HepG2 (cell line): ENCODE measurements around the gene SPSB2. TPM values are rescaled to one million over a fixed set of nuclear protein-coding genes. Genes with fewer than 3 reads are reported as not detected.

ENCODE experiments used
- BCL6 ChIP-seq: IDR thresholded peaks from 2 replicates; pipeline ENCODE4 v1.6.1; 2016; ENCODE audit warnings: missing genetic modification reagents, missing compliant biosample characterization
- CBX2 ChIP-seq, 2 experiments: fragments of 200-600 bp in 1 of 2; sonication (generic); formaldehyde crosslinking in 1 of 2; IDR thresholded peaks; 2 replicates each; pipeline versions ENCODE4 v1.7.0 to v1.8.1; 2018 to 2022; ENCODE audit warnings: low read depth in 2 of 2, low read length in 1 of 2, mild to moderate bottlenecking in 1 of 2, missing genetic modification reagents in 1 of 2
- CREB1 ChIP-seq, 2 experiments: fragments of 450-650 bp in 1 of 2; IDR thresholded peaks; 2 replicates each; pipeline ENCODE4 v1.6.1; 2016 to 2017; ENCODE audit warnings: control low read depth in 1 of 2, mild to moderate bottlenecking in 1 of 2, missing compliant biosample characterization in 1 of 2, missing genetic modification characterization in 1 of 2
- CREM ChIP-seq, 2 experiments: sonication (generic) in 1 of 2; formaldehyde crosslinking in 1 of 2; IDR thresholded peaks; 2 replicates each; pipeline versions ENCODE4 v1.4.0 to v1.6.1; 2016 to 2020; ENCODE audit warnings: antibody characterized with exemption in 1 of 2, mild to moderate bottlenecking in 1 of 2, missing genetic modification reagents in 1 of 2
- ETV6 ChIP-seq: sonication (generic); formaldehyde crosslinking; conservative IDR thresholded peaks from 2 replicates; pipeline ENCODE4 v1.4.0; 2020; ENCODE audit warnings: missing genetic modification reagents
- GATA4 ChIP-seq: sonication (generic); IDR thresholded peaks from 2 replicates; pipeline ENCODE4 v1.6.1; 2016; ENCODE audit warnings: antibody characterized with exemption, low read depth, borderline replicate concordance
- MEIS2 ChIP-seq: sonication (generic); formaldehyde crosslinking; IDR thresholded peaks from 2 replicates; pipeline ENCODE4 v1.9.0; 2021; ENCODE audit warnings: mild to moderate bottlenecking, missing genetic modification reagents
- NR2F2 ChIP-seq: IDR thresholded peaks from 2 replicates; pipeline ENCODE4 v1.6.1; 2012; ENCODE audit warnings: low read depth, inconsistent platforms, borderline replicate concordance
- RBFOX2 ChIP-seq: fragments of 200-400 bp; formaldehyde crosslinking; IDR thresholded peaks from 2 replicates; pipeline ENCODE4 v1.6.1; 2017; ENCODE audit warnings: low read depth, mild to moderate bottlenecking, low read length
- SP2 ChIP-seq: sonication (generic); formaldehyde crosslinking; IDR thresholded peaks from 2 replicates; pipeline ENCODE4 v1.5.1; 2020; ENCODE audit warnings: mild to moderate bottlenecking, missing genetic modification reagents
- TAF1 ChIP-seq: sonication (generic); formaldehyde crosslinking; IDR thresholded peaks from 2 replicates; pipeline ENCODE4 v1.4.0; 2020; ENCODE audit warnings: missing genetic modification reagents
- TARDBP ChIP-seq: sonication (generic); formaldehyde crosslinking; IDR thresholded peaks from 2 replicates; pipeline ENCODE4 v1.8.0; 2022; ENCODE audit warnings: mild to moderate bottlenecking, missing genetic modification reagents
- TBX3 ChIP-seq: fragments of 450-650 bp; IDR thresholded peaks from 2 replicates; pipeline ENCODE4 v1.6.1; 2017; ENCODE audit warnings: antibody characterized with exemption, mild to moderate bottlenecking, inconsistent platforms, borderline replicate concordance
- TEAD3 ChIP-seq: optimal IDR thresholded peaks from 2 replicates; pipeline ENCODE3; 2016; ENCODE audit warnings: borderline replicate concordance
- TP53 ChIP-seq: sonication (generic); formaldehyde crosslinking; conservative IDR thresholded peaks from 2 replicates; pipeline ENCODE4 v1.4.0; 2020; ENCODE audit warnings: missing genetic modification reagents
- ZFP62 ChIP-seq: sonication (generic); formaldehyde crosslinking; IDR thresholded peaks from 2 replicates; pipeline ENCODE4 v1.4.0; 2020; ENCODE audit warnings: missing genetic modification reagents
- ZNF224 ChIP-seq: sonication (generic); formaldehyde crosslinking; IDR thresholded peaks from 2 replicates; pipeline ENCODE4 v1.5.0; 2020; ENCODE audit warnings: mild to moderate bottlenecking, missing genetic modification reagents
- ZNF225 ChIP-seq: sonication (generic); formaldehyde crosslinking; IDR thresholded peaks from 2 replicates; pipeline ENCODE4 v1.4.0; 2020; ENCODE audit warnings: mild to moderate bottlenecking, missing genetic modification reagents
- ZNF598 ChIP-seq: sonication (generic); formaldehyde crosslinking; IDR thresholded peaks from 2 replicates; pipeline ENCODE4 v1.5.1; 2020; ENCODE audit warnings: mild to moderate bottlenecking, missing genetic modification reagents, borderline replicate concordance
- ZNF749 ChIP-seq: sonication (generic); formaldehyde crosslinking; IDR thresholded peaks from 2 replicates; pipeline ENCODE4 v1.8.0; 2022; ENCODE audit warnings: mild to moderate bottlenecking, missing genetic modification reagents, moderate library complexity, borderline replicate concordance
- ZNF75D ChIP-seq: sonication (generic); formaldehyde crosslinking; IDR thresholded peaks from 2 replicates; pipeline ENCODE4 v1.8.1; 2023; ENCODE audit warnings: missing genetic modification reagents, mild to moderate bottlenecking, borderline replicate concordance
- polyA plus RNA-seq, 8 experiments: library from polyadenylated mRNA; depleted of rRNA in 3 of 8; stranded (reverse) in 7 of 8; unstranded in 1 of 8; fragments of >200 nt; fragmentation: Illumina TruSeq in 4 of 8; extraction: Trizol in 4 of 8; gene quantifications; 2 replicates each; pipeline versions ENCODE4 v1.2.1 to v1.2.3, GENCODE V29; 2011 to 2016; ENCODE audit warnings: low read depth in 4 of 8, missing spikeins in 1 of 8, mixed read lengths in 1 of 8; ENCODE audit not compliant: insufficient read depth in 1 of 8
- total RNA-seq, 5 experiments: library from RNA; depleted of rRNA; stranded (reverse); fragments of >200 nt; fragmentation: Illumina TruSeq; extraction: Trizol; gene quantifications; 2 replicates each; pipeline ENCODE4 v1.2.3, GENCODE V29; 2016; ENCODE audit warnings: low read depth in 1 of 5
- TF ChIP-seq, protein P1 (sequence below): sonication (generic); formaldehyde crosslinking; IDR thresholded peaks from 2 replicates; pipeline ENCODE4 v1.8.0; 2022; ENCODE audit warnings: missing genetic modification reagents, low read depth, mild to moderate bottlenecking, borderline replicate concordance
- TF ChIP-seq, protein P2 (sequence below): IDR thresholded peaks from 2 replicates; pipeline ENCODE4 v1.6.1; 2016; ENCODE audit warnings: control low read depth
- TF ChIP-seq, protein P3 (sequence below): IDR thresholded peaks from 2 replicates; pipeline ENCODE4 v1.6.1; 2012; ENCODE audit warnings: inconsistent platforms
- TF ChIP-seq, protein P4 (sequence below): sonication (generic); formaldehyde crosslinking; IDR thresholded peaks from 2 replicates; pipeline ENCODE4 v1.4.0; 2020; ENCODE audit warnings: mild to moderate bottlenecking, missing genetic modification reagents
- TF ChIP-seq, protein P5 (sequence below): IDR thresholded peaks from 2 replicates; pipeline ENCODE4 v1.6.1; 2016; ENCODE audit warnings: missing genetic modification reagents, missing compliant biosample characterization

The SPSB2 gene
- total and polyA plus RNA-seq, 2 of the 13 experiments (the other 11 are each of a cell fraction or from before 2014, with no cell fraction given): 2.0 to 6.2 TPM

DNA sequence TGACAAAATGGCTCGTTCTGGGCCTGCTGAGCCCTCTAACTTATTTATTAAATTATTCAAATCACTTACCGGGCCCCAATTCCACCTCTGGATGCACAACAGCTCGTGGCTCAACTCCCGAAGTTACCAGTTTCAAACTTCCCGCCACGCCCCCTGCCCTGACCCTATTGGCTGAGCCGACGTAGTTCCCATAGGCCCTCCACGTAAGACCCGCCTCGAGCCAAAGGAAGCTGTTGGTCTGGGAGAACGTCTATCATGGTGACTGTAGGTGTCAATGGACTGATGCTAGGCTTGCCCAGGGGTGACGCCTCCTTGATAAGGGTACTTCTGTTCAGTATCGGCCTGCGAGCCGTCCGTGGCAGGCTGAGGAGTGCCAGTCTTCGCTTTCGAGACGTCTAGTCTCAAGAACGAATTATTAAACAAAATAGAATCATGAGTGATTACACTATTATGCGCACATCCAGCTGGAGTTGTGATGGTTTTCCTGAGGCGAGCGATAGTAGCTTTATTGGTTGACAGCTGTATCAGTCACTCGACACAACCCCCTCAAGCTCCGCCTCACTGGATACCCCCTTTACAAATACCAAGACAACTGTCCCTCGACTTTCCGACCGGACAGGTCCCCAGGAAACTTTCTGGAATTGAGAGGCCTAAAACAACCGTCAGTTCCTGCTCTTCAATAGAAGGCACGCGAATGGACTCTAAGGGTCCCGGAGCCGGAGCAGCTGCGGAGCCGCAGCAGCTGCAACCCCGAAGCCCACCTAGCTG lies 21.8 kb downstream of the SPSB2 start, which contains the start of gene CDCA3 (continued):
- TF ChIP-seq ZNF75D (CRISPR knock-in tag): no peak
- no peak for TF ChIP-seq RBFOX2
- peak; percentile 81; the same call in 1 of the 2 replicates for TF ChIP-seq GATA4
- TF ChIP-seq, protein P1, sequence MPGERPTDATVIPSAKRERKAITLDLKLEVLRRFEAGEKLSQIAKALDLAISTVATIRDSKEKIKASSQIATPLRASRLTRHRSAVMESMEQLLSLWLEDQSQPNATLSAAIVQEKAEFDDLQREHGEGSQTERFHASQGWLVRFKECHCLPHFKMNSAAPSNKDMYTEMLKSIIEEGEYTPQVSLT (CRISPR knock-in tag): no peak
- TF ChIP-seq, protein P2, sequence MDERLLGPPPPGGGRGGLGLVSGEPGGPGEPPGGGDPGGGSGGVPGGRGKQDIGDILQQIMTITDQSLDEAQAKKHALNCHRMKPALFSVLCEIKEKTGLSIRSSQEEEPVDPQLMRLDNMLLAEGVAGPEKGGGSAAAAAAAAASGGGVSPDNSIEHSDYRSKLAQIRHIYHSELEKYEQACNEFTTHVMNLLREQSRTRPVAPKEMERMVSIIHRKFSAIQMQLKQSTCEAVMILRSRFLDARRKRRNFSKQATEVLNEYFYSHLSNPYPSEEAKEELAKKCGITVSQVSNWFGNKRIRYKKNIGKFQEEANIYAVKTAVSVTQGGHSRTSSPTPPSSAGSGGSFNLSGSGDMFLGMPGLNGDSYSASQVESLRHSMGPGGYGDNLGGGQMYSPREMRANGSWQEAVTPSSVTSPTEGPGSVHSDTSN (CRISPR knock-in tag): peak; percentile 96
- 0 out of 2 replicates have a peak, but pooled peaks have one; percentile 14 for TF ChIP-seq TAF1
- TF ChIP-seq, protein P3, sequence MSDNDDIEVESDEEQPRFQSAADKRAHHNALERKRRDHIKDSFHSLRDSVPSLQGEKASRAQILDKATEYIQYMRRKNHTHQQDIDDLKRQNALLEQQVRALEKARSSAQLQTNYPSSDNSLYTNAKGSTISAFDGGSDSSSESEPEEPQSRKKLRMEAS: peak; percentile 81
- peak; percentile 91 for TF ChIP-seq CREB1 (IDR thresholded peaks at IDR 0.05)
- TF ChIP-seq CREB1 (CRISPR knock-in tag; IDR thresholded peaks at IDR 0.05): peak; percentile 86
- peak; percentile 62; the same call in 1 of the 2 replicates for TF ChIP-seq TBX3
- TF ChIP-seq ETV6 (CRISPR knock-in tag): no peak
- TF ChIP-seq TP53 (CRISPR knock-in tag): no peak
- TF ChIP-seq, protein P4, sequence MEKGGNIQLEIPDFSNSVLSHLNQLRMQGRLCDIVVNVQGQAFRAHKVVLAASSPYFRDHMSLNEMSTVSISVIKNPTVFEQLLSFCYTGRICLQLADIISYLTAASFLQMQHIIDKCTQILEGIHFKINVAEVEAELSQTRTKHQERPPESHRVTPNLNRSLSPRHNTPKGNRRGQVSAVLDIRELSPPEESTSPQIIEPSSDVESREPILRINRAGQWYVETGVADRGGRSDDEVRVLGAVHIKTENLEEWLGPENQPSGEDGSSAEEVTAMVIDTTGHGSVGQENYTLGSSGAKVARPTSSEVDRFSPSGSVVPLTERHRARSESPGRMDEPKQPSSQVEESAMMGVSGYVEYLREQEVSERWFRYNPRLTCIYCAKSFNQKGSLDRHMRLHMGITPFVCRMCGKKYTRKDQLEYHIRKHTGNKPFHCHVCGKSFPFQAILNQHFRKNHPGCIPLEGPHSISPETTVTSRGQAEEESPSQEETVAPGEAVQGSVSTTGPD (CRISPR knock-in tag): no peak
- TF ChIP-seq SP2: peak; percentile 94
- TF ChIP-seq ZNF749 (CRISPR knock-in tag): peak; percentile 73
- no peak for TF ChIP-seq CBX2 (IDR thresholded peaks at IDR 0.05; ENCODE audit: low read depth, low read length)
- no peak for TF ChIP-seq CBX2 (CRISPR knock-in tag; IDR thresholded peaks at IDR 0.05; ENCODE audit: low read depth)
- no peak for TF ChIP-seq TEAD3 (CRISPR knock-in tag)
- TF ChIP-seq ZNF225: peak; percentile 7; the same call in 1 of the 2 replicates
- no peak for TF ChIP-seq ZNF224
- TF ChIP-seq ZFP62 (CRISPR knock-in tag): no peak
- TF ChIP-seq, protein P5, sequence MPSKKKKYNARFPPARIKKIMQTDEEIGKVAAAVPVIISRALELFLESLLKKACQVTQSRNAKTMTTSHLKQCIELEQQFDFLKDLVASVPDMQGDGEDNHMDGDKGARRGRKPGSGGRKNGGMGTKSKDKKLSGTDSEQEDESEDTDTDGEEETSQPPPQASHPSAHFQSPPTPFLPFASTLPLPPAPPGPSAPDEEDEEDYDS: peak; percentile 93
- TF ChIP-seq NR2F2: no peak
- 0 out of 2 replicates have a peak, but pooled peaks have one; percentile 10 for TF ChIP-seq ZNF598 (CRISPR knock-in tag)
- TF ChIP-seq CREM (IDR thresholded peaks at IDR 0.05): peak; percentile 79
- no peak for TF ChIP-seq CREM (CRISPR knock-in tag; IDR thresholded peaks at IDR 0.05)
- TF ChIP-seq BCL6 (CRISPR knock-in tag): no peak
- 0 out of 2 replicates have a peak, but pooled peaks have one; percentile 18 for TF ChIP-seq MEIS2
- 0 out of 2 replicates have a peak, but pooled peaks have one; percentile 20 for TF ChIP-seq TARDBP (CRISPR knock-in tag)
